ENCODE results near the gene PDIA6. TPM values are rescaled to one million over a fixed set of nuclear protein-coding genes. Genes with fewer than 3 reads are reported as not detected.

Gene PDIA6
- total RNA-seq, 1 donor from 2014 or later: 406 TPM

GRCh38 chr2:10833021-10833420, 20.4 kb upstream of the PDIA6 start:
- H3K4me3 ChIP-seq (ENCODE audit: low read depth, low read length): no peak overlapping the region
- TF ChIP-seq, protein P1, sequence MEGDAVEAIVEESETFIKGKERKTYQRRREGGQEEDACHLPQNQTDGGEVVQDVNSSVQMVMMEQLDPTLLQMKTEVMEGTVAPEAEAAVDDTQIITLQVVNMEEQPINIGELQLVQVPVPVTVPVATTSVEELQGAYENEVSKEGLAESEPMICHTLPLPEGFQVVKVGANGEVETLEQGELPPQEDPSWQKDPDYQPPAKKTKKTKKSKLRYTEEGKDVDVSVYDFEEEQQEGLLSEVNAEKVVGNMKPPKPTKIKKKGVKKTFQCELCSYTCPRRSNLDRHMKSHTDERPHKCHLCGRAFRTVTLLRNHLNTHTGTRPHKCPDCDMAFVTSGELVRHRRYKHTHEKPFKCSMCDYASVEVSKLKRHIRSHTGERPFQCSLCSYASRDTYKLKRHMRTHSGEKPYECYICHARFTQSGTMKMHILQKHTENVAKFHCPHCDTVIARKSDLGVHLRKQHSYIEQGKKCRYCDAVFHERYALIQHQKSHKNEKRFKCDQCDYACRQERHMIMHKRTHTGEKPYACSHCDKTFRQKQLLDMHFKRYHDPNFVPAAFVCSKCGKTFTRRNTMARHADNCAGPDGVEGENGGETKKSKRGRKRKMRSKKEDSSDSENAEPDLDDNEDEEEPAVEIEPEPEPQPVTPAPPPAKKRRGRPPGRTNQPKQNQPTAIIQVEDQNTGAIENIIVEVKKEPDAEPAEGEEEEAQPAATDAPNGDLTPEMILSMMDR (conservative IDR thresholded peaks at IDR 0.05; ENCODE audit: low read depth, low read length): no peak
- no peak for DNase-seq (ENCODE audit: low read depth)

DNA sequence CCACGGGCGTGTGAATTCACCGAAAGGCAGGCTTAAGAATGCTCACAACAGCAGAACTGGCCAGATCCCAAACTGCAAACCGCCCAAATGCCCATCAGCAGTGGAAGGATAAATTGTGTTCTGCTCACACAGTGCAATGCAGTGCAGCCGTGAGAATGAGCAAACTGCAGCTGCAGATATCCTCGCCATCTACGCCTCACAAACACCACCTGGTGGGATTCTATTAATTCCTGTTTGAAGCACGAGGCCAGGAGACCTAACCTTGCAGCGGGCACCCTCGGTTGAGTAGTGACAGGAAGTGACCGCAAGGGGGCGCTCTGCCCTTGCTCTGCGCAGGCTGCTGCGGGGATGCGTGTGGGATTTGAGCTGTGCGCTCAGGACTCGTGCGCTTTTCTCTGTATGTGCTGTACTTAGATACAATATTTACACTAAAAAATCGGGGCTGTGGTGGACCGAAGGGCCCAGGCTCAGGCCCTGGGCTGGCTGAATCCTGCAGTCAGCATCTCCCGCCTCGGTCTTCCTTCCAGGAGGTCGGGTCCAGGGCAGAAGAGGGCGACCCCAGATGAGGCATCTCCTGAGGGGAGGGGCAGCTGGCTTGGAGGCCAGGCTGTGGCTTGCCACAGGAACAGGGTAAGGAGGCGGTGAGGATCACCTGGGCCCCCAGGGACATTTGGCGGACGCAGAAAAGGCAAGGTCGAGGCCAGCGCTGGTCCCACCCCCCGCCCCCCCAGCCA, 19.8 kb upstream of the PDIA6 start:
- no peak overlapping the region for H3K4me3 ChIP-seq (ENCODE audit: low read depth, low read length)
- TF ChIP-seq, protein P1 (conservative IDR thresholded peaks at IDR 0.05; ENCODE audit: low read depth, low read length): peak; percentile 96
- no peak for DNase-seq (ENCODE audit: low read depth)

- H3K4me3 ChIP-seq (ENCODE audit: low read depth, low read length): no peak overlapping the region
- TF ChIP-seq, protein P1 (conservative IDR thresholded peaks at IDR 0.05; ENCODE audit: low read depth, low read length): no peak
- no peak for DNase-seq (ENCODE audit: low read depth)
Measured at GRCh38 chr2:10831400-10831985, 18.9 kb upstream of the PDIA6 start.

GRCh38 chr2:10830641-10831399, 18.2 kb upstream of the PDIA6 start:
- TF ChIP-seq, protein P1 (conservative IDR thresholded peaks at IDR 0.05; ENCODE audit: low read depth, low read length): no peak
- no peak for DNase-seq (ENCODE audit: low read depth)
- H3K4me3 ChIP-seq (ENCODE audit: low read depth, low read length): no peak overlapping the region

- no peak for DNase-seq (ENCODE audit: low read depth)
- H3K4me3 ChIP-seq (ENCODE audit: low read depth, low read length): no peak overlapping the region
- TF ChIP-seq, protein P1 (conservative IDR thresholded peaks at IDR 0.05; ENCODE audit: low read depth, low read length): no peak
Measured at GRCh38 chr2:10830203-10830602, 17.6 kb upstream of the PDIA6 start.

DNA sequence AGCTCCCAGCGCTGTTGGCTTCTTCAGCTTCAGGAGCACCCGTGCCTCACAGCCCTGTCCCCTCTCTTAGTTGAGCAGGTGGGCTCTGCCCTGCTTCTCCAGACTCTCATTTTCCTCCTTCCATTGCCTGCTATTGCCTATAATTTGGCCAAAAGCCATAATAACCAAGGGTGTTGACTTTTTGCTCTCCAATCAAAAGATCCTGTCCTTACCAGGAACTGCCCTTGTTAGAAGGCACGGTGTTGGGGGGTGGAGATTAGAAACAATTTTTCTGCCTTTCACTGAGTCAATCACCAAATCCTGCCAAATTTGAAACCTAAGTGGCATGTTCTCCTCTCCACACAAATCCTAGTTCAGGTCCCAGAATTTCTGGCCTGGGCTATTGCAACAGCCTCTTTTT, 16.7 kb upstream of the PDIA6 start:
- H3K4me3 ChIP-seq (ENCODE audit: low read depth, low read length): no peak overlapping the region
- DNase-seq (ENCODE audit: low read depth): no peak
- TF ChIP-seq, protein P1 (conservative IDR thresholded peaks at IDR 0.05; ENCODE audit: low read depth, low read length): no peak
